GM19328 (cell line): ENCODE results near the gene SLC6A6.

Source experiments
- ATAC-seq: cut with Tn5 transposase; IDR thresholded peaks from one replicate; pipeline ENCODE4 v1.9.1; 2021; ENCODE audit warnings: mild to moderate bottlenecking, moderate library complexity; ENCODE audit not compliant: unreplicated experiment

SLC6A6 gene

GRCh38 chr3:14464521-14464920 lies 62.1 kb downstream of the SLC6A6 start:
- no peak for ATAC-seq

GRCh38 chr3:14465425-14465824 lies 63.0 kb downstream of the SLC6A6 start:
- no peak for ATAC-seq

GRCh38 chr3:14466179-14466903 lies 63.9 kb downstream of the SLC6A6 start:
- ATAC-seq = no peak

GRCh38 chr3:14467814-14468620 lies 65.6 kb downstream of the SLC6A6 start:
- ATAC-seq = no peak

- ATAC-seq = no peak
Observed at GRCh38 chr3:14468621-14468981, 66.2 kb downstream of the SLC6A6 start.

GRCh38 chr3:14470461-14470860 lies 68.1 kb downstream of the SLC6A6 start:
- no peak for ATAC-seq

- ATAC-seq = no peak
Observed at GRCh38 chr3:14471016-14471415, 68.6 kb downstream of the SLC6A6 start.

- ATAC-seq = no peak
Observed at GRCh38 chr3:14471690-14472089, 69.3 kb downstream of the SLC6A6 start.

- ATAC-seq = no peak
Observed at GRCh38 chr3:14472471-14473351, 70.3 kb downstream of the SLC6A6 start.

GRCh38 chr3:14473411-14473891 lies 71.0 kb downstream of the SLC6A6 start:
- no peak for ATAC-seq

GRCh38 chr3:14474363-14475081 lies 72.1 kb downstream of the SLC6A6 start:
- ATAC-seq = no peak

- ATAC-seq = no peak
Observed at GRCh38 chr3:14475621-14476020, 73.2 kb downstream of the SLC6A6 start.

GRCh38 chr3:14476583-14477265 lies 74.3 kb downstream of the SLC6A6 start:
- ATAC-seq = no peak

GRCh38 chr3:14477311-14477935 lies 75.0 kb downstream of the SLC6A6 start:
- ATAC-seq = no peak

- no peak for ATAC-seq
Observed at GRCh38 chr3:14478956-14479550, 76.6 kb downstream of the SLC6A6 start.

- no peak for ATAC-seq
Observed at GRCh38 chr3:14479591-14479990, 77.2 kb downstream of the SLC6A6 start.

- no peak for ATAC-seq
Observed at GRCh38 chr3:14480207-14481017, 78.0 kb downstream of the SLC6A6 start.

GRCh38 chr3:14481018-14481645 lies 78.7 kb downstream of the SLC6A6 start:
- no peak for ATAC-seq
